ENCODE data around the gene METRN.

METRN gene

DNA sequence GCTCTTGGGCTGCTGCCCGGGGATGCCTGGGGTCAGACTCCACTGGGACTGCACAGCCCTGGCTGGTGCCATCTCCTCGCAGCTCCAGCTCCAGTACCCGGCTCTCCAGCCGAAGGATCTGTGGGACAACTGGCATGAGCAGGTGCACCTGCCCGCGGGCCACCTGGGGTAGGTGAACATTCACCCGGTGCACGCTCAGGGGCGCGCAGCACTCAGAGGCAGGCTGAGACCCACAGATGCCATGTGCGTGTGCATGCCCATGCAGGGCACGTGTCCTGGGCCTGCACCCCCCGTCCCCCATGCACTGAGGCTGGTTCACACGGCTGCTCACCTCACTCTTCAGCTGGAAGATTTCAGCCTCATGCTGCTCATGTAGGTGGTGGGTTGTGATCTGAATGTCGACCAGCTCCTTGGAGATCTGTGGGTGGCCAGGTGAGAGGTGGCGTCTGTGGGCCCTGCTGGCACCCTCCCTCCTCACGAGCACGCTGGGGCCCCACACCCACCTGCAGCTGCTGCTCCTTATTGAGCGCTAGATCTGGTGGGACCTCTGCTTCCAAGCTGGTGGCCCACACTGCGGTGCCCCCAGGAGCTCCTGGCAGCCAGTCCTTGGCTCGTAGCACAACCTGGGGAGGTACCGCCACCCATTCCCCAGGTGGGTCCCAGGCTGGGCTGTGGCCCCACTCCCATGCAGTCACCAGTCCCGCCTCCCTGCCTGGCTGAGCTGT, 10.7 kb downstream of the METRN start:
- DNase-seq = no peak

DNA sequence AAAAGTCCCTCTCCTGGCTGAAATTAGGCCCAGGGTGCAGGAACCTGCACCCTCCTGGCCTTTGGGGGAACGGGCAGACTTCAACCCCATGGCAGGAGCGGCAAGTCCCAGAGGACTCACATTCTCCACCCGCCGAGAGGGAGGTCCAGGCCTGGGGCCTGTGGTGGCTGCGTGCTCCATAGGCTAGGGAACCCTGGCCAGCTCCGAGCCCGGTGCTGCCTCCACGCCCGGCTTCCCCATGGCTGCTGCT, 11.2 kb downstream of the METRN start:
- DNase-seq = no peak

DNA sequence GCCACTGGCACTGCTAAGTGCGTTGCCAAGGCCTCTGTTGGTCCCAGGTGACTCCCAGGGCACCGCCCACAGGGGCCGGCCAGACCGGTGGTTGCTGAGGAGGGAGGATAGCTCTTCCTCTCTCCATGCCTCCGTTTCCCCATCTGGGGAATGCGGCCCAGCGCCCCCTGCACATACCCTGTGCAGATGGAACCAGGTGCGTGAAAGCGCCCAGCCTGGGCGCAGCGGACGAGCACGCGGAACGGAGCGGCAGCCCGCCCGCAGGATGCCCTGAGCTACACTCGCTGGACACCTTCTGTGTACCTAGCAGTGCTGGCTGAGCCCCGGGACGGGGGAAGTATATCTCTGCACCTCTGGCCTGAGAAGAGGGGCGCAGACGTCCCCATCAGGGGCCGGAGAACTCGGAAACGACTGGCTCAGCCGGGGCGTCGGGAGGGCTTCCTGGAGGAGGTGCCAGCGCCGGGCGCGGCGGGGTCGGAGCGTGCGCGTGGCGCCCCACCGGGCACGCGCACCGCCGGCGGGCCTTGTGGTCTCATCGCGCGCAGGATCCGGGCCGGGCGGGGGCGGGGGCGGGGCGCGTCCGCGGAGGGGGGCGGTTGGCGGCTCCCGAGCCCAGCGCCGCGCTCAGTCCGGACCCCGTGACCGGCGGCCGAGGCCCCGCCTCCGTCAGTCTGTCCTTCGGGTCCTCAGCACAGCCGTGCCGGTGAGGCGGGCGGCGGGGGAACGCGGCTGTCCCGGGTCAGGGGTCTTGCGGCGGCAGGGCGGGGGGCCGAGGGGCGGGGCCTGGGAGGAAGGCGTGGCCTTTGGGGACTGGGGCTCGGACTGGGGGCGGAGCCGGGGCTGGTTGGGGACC, 11.7 kb downstream of the METRN start, which contains the start of the genes CCDC78 and HAGHL:
Gene CCDC78, minus strand, starts transcription at position 6 of the 853 bp plus-strand sequence. CDS start 76 bp downstream, outside the sequence.
Gene HAGHL, plus strand, starts transcription at position 669 of the 853 bp plus-strand sequence. CDS start 404 bp downstream, outside the sequence.
- peak; percentile 69 for DNase-seq

DNA sequence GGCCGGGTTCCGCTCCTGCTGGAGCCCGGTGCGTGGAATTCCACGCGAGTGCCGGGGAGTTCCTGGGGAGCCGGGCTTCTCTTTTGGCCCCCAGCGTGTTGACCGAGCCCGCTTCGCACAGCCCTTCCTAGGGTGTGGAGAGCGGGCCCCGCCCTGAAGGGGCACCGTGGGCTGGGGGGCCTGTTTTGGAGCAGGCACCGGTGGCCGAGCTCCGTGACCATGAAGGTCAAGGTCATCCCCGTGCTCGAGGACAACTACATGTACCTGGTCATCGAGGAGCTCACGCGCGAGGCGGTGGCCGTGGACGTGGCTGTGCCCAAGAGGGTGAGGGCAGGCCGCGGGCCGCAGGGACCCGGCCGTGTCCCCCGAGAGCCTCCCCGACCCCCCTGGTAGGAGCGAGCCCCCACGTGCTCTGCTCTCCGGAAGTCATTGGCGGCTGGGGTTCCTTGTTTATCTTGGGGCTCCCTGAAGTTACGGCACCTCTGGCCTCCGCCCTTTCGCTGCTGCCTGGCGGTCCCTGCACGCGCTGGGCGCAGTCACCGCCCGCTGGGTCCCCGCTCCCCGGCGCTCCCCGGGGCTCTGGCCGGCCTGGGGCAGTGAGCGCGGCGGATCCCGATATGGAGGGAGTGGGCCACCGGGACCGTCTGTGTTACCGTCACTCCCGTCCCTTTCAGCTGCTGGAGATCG, 12.5 kb downstream of the METRN start:
- DNase-seq = no peak

DNA sequence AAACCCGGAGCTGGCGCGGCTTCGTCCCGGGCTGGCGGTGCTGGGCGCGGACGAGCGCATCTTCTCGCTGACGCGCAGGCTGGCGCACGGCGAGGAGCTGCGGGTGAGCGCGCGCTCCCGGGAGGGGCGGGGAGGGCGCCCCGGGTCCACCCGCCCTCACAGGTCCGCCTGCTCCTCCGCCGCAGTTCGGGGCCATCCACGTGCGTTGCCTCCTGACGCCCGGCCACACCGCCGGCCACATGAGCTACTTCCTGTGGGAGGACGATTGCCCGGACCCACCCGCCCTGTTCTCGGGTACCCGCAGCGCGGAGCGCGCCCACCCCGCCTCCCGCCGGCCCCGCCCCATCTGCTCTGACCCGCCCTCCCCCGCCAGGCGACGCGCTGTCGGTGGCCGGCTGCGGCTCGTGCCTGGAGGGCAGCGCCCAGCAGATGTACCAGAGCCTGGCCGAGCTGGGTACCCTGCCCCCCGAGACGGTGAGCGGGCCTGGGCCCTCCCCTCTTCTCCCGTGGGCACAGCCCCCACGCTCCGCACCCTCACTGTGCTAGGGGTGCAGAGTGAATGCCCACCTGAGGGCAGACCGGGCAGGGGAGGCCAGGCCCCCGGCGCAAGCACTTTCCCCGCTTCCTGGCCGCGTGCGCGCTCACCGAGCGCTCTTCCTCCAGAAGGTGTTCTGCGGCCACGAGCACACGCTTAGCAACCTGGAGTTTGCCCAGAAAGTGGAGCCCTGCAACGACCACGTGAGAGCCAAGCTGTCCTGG, 13.4 kb downstream of the METRN start:
- DNase-seq = peak; percentile 74

DNA sequence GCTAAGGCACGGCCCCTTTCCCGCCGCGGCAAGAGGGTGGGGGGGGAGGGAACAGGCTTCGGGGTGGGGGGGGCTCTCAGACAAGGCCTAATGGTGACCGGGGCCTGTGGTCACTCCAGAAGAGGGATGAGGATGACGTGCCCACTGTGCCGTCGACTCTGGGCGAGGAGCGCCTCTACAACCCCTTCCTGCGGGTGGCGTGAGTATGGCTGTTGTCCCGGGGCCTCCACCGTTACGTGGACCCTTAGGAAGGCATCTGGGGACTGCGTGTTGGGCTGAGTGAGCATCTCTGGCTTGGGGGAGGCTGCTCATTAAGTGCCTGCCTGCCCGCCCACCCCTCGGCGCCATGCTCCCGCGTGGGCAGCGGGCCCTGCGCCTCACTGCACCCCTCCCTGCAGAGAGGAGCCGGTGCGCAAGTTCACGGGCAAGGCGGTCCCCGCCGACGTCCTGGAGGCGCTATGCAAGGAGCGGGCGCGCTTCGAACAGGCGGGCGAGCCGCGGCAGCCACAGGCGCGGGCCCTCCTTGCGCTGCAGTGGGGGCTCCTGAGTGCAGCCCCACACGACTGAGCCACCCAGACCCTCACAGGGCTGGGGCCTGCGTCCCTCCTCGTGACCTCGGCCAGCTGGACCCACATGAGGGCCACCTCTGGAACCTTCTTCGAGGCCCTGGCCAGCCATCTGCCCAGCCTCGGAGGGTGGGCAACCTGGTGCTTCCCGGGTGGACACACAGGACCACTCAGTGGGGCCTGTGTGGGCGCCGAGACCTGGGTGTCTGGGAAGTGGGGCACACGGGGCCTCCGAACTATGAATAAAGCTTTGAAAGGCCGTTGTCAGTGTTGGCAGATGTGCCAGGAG, 14.2 kb downstream of the METRN start:
- no peak for DNase-seq

DNA sequence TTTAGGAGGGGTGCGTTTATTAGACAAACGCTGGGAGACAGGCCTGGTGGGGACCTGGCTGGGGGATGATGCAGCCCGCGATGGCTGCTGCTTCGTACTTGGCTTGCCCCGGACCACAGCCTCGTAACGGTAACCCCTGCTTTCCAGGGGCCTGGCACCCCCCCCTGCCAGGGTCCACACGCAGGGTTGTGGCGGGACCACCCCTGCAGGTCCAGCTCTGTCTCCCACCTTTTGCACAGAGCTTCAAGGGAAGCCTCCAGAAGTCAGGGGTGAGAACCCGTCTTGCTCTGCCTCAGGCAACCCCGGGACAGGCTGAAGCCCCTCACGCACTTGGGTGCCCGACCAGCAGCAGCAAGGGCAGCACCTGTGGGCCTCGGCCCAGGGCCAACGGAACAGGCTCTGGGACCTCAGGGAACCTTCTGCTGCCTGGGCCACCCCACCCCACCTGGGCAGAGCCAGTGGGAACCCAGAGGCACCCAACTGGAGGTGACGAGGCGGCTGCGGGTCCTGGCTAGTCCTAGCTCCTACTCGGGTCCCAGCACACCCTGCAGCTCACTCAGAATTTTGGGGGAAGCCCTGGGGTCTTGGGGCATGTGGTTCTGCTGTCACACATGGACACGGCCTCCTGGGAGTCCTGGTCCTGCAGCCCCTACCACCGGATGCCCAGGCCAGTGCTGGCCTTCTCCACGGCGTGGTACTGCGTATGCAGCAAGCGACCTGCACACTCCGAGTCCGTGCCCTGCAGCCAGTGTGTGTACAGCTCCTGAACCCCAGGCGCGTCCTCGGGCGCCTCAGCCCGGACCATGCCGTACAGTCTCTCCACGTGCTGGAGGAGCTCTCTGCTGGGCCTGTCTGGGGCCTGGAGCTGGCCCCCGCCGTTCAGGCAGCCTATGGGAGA, 15.1 kb downstream of the METRN start:
- no peak for DNase-seq

DNA sequence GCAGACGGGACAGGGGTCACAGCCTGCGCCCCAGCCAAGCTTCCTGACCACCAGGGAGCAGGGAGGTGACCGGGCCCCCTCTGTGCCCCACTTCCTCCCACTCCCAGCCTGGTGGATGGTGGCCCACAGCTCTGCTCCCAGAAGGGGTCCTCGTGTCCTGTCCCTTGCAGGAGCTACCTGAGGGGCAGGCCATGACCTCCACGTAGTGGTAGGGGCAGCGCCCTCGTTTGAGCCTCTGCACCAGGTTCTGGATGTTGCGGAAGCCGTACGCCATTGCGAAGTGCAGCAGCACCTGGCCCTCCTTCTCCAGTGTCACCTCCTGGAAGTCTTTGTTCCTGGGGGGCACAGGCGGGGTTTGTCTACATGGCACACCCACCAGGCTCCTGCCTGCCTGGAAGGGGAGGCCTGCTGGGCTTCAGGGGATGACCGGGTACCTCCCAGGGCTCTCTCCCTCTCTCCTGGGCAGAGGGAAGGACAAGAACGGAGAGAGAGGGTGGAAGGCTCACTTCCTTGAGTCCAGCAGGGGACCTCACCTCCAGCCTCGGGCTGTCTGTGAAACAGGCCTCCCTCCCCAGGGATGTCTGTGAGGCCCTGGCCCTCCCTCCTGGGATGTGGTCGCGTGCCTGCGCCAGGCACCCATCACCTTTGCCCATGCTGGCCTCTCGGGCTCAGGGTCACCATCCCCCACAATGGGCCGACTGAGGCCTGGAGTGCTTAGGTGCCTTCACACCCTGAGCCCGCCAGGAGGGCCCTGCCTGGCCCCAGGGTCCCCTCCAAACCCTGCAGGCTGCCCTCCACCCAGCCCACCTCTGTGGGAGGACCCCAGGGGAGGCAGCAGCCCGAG, 16.0 kb downstream of the METRN start:
- no peak for DNase-seq

DNA sequence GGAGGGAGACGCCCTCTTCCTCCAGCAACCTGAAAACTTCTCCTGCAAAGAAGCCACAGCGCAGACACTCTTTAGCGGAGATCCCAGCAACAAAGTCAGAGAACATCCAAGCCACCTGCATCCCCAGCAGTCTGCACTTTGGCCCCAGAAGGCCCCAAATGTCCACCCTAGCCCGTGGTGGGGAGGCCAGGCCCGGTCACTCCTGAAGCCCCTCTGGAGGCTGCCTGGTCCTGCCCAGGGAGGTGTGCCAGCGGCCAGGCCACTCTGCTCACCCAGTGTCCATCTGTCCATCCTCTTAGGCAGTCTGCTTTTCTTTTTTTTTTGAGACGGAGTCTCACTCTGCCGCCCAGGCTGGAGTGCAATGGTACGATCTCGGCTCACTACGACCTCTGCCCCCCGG, 17.4 kb downstream of the METRN start:
- DNase-seq = no peak

DNA sequence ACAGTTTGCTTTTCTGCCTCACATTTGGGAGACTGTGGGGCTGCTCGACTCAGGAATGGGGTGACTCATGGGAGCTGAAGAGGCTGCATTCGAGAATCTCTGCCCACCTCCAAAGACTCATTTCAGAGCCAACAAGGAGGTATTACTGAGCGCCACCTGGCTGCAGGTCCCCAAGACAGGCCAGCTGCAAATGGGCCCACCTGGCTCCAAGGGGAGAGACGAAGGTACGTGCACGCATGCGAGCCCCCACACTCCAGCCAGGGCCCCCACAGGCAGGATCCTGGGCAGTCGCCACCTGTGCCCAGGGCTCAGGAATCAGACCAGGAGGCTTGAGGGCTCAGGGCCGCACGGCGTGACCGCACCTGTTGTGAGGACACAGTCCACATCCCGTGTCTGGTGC, 18.0 kb downstream of the METRN start:
- no peak for DNase-seq

DNA sequence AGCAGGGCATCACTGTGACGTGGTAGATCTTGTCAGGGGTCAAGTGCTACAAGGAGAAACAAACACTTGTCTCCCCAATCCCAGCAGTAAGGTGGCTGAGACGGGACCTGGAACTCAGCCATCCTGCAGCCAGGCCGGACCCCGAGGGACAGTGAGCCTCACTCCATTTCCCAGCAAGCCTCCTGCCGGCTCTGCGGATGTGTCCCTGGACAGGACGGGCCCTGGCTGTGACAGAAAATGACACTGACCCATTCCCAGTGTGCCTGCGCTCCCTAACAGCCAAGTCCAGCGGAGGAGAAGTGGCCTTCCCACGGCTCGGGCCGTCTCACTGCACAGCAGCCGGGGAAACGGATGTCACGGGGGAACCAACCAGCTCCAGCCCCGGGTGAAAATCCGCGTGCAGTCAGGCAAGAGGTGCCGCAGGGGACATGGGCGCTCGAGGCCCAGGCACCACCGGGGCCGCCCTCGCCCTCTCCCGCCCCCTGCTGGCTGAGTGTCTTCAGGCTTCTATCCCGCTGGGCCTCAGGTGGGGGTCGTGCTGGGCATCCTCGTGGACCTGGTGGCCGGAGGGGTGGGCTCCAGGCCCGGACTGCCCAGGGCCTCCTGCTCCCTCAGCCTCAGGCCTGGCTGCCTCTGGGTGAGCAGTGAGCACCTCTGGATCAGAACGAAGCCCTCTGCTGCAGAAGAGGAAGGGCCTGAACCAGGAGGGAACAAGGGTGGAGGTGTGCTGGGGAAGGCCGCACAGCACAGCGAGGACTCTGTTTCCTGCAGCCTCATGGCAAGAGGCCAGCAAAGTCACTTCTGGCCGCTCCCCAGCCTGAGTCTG, 18.7 kb downstream of the METRN start:
- no peak for DNase-seq

DNA sequence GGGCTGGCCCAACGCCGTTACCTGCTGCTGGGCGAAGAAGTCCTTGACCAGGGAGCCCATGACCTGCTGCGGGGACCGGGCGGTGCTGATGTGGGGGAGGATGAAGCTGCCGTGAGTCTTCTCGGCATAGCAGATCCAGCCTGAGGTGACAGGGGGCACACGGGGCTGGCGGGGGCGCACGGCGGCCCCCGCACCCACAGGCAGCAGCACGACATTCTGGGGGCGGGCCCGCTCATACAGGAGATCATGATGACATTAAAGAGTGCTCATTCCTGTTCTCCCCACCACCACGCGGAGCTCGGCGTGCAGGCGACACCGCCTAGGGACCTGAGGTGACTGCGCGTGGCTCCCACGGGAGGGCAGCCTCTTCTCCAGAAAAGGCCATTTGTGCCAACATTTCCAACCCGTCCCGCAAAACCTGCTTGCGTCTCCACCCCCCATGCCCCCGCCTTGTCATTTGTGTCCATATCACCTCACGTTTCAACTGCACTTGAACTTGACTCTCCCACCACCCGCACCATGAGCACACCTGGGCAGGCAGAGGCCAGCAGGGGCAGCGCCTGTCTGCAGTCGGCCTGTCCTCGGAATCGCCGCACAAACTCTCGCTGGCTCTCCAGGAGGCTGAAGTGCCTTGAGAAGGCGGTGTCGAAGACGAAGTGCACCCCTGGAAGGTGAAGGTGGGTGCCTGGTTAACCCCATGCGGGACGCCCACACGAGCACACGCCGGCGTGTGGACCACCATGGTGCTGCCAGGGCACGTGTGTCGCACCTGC, 19.5 kb downstream of the METRN start:
- no peak for DNase-seq

DNA sequence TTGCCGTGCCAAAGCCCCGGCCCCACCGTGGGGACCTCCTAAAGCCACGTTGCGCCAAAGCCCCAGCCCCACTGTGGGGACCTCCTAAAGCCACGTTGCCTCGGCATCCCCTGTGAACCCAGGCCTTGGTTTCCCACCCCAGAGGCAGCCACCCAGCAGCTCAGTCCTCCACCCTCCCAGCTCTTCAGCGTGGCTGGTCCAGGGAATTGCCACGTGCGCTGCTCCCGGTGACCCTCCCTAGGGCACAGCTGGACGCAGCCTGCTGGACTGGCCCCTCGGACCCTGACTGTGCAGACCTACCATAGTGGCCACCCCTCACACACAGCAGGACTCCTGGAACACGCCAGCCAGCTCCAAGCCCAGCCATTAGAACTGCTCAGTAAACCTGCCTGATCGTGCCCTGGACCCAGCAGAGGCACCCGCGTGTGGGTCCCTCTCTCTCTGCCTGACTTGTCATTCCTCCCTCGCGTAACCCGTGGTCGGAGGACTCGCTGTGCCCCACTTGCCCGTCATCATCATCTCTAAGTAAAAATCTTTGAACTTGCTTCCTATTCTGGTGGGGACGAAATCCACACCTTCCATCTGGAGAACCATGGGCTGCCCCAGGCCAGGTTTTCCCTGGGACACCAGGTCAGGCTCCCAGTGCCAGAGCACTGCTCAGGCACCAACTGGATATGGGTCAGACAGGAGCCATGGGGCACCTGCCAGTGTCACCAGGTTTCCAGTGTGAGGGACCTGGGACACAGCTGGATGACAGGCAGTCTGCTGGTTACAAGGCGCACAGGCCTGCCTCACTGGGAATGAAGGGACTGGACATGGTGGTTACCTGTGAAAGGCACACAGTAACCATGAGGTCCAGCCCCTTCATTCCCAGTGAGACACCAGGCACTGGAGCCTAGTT, 20.3 kb downstream of the METRN start:
- no peak for DNase-seq

DNA sequence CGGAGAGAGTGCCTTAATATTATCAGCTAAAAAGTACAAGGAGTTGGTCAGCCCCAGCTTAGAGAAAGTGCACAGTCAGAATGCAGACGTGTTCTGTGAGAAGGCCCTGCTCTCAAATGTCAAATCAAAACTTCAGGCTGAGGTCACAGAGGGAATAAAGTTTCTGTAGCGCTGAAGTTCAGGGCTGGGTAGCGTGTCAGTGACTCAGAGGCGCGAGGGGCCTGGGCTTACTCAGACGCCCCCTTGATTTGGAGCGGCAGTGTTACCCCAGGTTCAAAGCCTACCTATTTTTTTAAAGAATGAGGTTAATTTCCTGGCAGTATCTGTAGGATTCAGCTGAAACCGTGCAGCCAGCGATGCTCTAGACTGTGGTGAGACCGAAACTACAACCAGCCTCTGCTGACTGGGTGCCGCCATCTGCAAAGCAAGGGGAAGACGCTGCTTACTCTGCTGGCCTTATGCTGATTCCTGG, 21.1 kb downstream of the METRN start:
- peak; percentile 92 for DNase-seq

DNA sequence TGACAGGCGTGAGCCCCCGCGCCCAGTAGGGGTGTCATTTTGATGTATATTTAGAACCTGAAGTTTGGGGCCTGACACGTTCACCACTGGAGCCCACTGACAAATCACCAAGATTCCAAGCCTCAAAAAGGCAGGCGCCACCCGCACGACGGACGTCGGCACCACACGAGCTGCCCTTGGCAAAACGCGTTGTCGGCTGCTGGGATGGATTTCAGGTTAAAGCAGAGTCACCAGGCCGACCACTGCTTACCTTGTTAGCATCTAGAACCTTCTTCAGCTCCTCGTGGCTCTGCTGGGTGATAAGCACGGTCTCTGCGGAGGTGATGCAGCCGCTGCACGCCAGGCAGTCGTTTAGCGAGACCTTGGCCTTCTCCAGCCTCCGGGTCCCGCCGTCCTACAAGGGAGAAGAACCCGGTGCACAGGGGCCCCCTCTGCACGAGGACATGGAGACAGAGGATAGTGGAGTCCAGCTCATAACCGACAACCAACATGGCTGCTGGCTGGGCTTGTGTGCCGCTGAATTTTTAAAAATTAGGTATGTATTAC, 22.1 kb downstream of the METRN start:
- no peak for DNase-seq

Data from activated CD4-positive, alpha-beta T cell treated with anti-CD3 and anti-CD28 coated beads, Interleukin-2, amount 50 U/mL, for 16 hours (primary cell).